NCI-H2227 (cell line): ENCODE measurements around the gene C1orf210.

ENCODE experiments used
- DNase-seq: peaks from one replicate; lab custom pipeline; 2025; ENCODE audit not compliant: unreplicated experiment; lab: John Stamatoyannopoulos, UW

C1orf210 gene

DNA sequence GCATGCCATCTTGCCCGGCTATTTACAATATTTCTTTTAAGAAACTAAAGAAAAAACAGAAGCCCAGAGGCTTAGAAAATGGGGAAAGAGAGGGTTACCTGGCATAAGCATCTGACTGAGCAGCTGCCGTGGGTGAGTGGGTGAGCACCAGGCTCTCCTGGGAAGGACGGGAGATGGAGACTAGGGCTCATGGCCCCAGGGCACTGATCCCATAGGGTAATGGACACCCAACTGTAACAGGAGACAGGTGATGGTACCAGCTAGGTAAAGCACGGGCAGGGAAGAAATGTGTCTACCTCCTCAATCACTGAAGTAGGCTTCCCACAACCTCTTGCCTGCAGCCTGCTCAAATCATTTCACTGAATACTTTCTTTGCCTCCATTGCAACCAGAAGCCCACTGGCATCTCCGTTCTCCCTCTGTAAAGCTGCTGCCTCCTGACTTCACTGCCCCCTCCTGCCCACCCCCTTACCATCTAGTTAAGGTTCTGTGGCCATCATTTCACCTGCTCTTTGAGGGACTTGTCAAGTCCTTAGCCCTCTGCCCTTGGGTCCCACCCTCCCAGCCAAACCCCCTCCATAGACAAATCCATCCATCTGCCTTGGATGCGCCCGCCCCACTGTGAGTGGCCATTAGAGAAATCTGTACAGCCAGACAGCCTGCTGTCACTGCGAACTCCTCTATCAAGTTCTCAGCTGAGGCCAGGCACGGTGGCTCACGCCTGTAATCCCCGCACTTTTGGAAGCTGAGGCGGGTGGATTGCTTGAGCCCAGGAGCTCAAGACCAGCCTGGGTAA lies 9.4 kb downstream of the C1orf210 start:
- no peak for DNase-seq

DNA sequence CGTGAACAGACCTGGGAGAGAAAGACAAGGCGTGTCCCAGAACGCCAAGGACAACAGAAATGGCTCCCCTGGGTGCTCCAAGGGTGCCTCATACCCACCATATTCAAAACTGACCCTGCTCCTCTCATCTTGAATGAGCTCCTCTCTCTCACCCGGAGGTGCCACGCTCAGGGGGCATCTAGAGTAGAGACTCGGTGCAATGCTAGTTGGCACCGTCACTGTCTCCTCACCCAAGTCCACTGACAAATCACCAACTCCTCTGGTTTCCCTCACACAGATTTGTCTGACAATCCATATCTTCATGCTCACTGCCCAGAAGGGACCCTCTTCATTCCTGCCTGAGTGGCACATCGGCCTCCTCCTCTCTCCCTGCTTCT lies 10.6 kb downstream of the C1orf210 start:
- DNase-seq = no peak

DNA sequence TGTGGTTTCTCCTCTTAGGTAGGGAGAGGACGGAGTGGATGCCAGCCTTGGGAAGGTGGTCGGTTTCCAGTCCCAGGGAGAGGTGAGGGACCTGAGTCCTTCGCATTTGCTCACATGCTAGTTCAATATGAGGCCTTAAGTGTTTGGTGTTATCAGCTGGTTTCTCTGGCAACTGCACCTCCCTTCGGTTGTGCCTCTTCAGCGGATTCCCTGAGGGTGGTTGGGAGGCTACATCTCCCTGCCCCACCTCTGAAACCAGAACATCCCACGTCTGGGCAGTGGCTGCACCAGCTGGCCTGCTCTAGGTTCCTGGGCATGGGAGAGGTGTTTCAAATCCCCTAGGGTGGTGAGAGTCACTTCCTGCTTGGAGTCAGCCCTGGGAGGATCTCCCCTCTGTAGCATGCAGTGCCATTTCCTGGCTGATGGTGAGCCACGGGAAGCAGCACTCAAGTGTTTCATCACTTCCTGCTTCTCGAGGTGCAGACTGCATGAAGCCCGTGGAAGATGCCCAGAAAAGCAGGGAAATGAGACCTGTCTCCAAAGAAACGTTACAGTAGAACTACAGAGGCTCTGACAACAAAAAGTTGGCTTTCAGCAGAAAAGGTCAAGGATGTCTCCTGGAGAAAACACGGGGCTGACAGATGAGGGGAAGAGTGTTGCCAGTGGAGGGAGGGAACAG lies 11.1 kb downstream of the C1orf210 start:
- no peak for DNase-seq

DNA sequence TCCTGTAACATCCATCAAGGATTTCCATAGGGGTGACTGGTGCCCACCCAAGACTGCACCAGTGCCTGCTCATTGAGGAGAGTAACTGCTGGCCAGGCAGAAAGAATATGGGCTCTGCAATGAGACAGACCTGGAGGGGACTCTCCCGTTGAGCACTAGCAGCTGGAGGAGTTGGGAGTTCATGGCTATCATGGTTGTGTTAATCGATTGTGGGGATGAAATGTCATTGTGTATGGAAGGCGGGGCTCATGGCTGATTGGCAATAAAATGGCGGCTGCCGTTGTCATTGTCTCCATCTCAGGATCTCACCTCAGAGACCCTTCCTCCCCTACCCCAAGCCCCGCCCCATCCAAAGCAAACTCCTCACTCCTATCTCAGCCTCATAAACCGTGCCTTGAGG lies 11.7 kb downstream of the C1orf210 start:
- no peak for DNase-seq

DNA sequence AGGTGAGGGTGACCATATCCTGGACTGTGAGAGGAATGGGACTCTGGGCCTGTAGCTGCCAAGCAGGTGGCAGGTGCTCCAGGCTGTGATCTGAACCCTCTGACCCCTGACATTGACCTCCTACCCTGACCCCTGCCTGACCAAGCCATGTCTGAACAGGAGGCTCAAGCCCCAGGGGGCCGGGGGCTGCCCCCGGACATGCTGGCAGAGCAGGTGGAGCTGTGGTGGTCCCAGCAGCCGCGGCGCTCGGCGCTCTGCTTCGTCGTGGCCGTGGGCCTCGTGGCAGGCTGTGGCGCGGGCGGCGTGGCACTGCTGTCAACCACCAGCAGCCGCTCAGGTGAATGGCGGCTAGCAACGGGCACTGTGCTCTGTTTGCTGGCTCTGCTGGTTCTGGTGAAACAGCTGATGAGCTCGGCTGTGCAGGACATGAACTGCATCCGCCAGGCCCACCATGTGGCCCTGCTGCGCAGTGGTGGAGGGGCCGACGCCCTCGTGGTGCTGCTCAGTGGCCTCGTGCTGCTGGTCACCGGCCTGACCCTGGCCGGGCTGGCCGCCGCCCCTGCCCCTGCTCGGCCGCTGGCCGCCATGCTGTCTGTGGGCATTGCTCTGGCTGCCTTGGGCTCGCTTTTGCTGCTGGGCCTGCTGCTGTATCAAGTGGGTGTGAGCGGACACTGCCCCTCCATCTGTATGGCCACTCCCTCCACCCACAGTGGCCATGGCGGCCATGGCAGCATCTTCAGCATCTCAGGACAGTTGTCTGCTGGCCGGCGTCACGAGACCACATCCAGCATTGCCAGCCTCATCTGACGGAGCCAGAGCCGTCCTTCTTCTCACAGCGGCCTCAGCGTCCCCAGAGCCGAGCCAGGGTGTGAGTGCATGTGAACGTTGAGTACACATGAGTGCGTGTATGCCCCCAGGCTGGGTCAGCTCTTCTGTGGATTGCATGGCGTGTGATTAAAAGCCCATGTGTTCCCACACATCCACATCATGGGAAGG lies 12.5 kb downstream of the C1orf210 start:
- DNase-seq = no peak

DNA sequence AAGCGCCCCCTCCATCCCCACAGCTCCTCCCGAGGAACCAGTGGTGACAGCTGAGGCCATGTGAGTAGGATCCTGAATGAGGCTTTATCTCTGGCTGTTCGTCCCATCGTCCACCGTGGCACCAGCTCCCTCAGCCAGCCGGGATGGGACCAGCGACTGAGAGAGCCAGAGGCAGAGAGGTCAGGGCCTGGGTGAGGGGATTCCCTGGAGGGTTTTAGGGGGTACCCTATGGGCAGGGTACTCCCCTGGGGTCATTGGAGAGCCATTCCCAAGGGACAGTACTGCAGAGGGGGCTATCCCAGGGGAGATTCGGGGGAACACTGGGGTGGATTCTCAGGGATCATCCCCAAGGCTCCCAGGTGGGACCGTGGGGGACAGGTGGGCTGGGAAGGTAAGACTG lies 13.2 kb downstream of the C1orf210 start:
- DNase-seq = no peak

DNA sequence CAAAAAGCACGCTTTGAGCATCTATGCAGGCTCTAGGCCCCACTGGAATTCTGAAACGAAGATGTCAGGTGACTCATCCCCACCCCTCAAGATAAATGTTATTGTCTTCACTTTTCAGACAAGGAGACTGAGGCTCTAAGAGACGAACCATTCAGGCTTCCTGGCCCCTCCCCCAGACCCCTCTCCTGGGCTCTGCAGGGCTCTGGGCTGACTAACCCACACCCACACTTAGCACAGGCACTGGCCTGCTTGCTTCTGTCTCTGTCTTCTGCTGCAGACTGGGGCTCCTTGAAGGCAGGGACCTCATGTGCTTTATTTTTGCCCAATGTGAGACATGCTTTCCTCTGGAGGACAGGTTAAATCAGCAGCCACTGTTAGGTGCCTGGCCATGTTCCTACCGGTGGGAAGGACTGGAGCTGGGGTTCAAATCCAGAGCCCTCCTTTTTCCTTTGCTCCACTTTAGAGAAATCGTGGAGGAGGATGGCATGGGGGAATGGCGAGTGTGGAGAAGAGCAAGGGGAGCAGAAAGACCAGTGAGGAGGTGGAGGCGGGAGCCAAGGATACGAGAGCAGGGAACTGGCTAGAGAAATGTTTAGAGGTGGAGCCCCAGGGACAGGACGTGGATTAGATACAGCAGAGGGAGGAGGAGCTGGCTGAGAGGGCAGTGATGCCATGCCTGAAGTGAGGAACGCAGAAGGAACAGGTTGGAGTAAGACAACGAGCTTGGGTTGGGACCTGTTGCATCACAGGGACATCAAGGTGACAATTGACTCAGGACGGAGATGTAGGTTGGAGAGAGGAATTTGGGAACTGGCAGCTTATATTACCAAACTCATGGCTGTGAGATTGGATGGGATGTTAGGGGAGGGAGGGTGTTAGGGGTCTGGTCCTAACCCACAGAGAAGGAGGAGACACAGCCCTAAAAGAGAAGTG lies 13.9 kb downstream of the C1orf210 start:
- DNase-seq = no peak

DNA sequence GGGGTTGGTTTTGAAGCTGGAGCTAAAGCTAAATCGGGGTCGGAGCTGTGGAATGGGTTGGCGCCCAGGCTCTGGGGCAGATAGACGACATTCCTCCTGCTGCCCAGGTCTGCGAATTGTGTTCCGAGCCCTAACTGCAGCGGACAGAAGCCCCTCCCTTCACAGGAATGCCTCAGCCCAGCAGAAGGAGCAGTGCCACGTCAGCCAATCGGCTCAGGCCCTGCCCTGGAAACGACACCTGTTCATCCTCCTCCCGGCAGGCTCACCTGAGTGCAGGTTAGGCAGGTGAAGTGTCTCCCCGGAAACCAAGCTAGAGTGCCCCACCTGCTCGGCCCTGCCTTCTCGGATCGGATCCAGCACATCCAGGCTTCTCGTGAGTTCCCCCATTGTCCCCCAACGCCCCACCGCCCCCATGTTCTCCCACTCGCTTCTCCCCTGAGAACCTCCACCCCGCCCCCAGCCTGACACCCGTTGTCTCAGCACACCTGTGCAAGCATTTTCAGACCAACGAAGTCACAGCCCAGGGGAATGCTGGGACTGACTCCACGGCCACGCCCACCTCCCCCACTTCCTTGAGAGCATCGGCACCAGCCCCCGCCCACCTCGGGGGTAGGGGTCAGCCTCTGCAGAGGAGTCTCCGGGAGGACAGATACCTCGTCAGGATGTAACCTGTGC lies 14.8 kb downstream of the C1orf210 start:
- DNase-seq = no peak

DNA sequence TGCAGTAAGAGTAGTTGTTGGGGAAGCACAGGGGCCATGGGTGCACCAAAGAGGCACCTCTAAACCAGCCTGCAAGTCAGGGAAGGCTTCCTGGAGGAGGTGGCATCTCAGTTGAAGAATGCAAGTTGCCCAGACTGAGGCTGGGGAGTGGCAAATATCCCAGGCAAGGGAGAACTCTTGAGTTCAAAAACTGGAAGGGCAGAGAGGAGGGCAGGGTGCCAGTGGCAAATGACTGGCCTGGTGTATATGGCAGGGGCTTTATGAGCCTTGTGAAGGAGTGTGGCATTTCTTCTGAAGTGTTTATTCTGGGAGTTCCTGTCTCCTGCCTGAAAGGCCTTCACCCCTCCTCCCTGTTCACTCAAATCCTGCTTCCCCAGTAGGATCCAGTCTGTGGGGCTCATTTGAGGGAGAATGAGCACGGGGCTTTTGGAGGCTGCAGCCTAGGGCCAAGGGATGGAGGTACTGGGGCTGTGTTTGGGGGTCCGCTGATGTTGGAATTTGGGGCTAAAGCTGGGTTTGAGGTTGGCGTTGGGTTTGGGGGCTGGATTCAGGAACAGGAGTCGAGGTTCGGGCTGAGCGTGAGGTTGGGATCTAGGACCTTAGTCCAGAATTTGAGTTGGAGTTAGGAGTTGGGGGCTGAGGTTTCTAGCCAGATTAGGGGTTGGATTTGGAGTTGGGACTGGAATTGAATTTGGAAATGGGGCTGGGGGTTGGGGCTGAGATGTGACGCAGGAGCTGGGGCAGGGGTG lies 15.6 kb downstream of the C1orf210 start, which contains the start of gene TMEM125:
TSS of gene TMEM125 (plus strand) at position 357 of the 749 bp plus-strand sequence. CDS start 2,740 bp downstream, outside the sequence.
- DNase-seq = no peak

DNA sequence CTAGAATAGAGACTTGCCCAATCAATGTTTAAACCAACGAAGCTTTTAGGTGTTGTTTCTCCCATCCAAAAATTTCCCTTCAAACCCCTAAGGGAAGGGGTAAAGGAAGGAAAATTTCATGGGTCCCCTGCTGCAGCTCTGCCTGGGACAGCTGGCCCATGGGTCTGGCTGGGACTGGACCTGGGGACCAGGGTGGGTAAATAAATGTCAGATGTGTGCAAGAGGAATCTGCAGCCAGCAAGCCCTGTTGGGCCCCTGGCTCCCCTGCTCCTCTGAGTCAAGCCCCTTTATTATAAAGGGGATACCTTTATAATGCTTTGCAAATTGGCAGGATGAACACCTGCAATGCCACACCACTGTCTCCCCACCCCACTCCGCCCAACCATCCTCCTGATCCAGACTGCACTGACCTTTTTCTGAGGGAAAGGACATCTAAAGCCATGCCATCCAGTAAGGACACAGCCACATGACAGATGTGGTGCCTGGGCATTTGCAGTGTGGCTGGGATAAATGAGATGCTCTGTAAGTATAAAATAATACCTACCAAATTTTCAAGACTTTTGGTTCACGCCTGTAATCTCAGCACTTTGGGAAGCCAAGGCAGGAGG lies 17.5 kb downstream of the C1orf210 start:
- no peak for DNase-seq

DNA sequence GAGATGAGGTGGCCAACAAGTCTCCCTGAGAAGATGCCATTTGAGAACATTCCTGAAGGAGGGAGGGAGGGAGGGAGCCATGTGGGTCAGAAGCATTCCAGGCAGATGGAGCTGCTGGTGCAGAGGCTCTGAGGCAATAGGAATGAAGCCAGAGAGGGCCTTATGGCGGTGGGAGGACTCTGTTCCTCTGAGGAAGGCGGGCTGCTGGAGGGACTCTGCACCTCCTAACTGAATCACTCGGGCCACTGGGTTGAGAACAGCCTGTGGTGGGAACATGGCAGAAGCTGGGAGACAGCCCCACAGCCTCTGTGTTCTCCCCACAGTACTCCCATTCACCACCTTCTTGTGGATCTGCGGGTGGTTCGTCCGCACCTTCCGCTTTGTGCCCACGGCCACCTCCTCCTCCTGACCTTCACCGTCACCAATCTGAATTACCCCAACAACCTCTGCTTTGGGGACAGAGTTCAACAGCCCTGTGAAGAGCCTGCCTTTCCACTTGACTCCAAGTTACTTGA lies 18.0 kb downstream of the C1orf210 start:
- DNase-seq = no peak

DNA sequence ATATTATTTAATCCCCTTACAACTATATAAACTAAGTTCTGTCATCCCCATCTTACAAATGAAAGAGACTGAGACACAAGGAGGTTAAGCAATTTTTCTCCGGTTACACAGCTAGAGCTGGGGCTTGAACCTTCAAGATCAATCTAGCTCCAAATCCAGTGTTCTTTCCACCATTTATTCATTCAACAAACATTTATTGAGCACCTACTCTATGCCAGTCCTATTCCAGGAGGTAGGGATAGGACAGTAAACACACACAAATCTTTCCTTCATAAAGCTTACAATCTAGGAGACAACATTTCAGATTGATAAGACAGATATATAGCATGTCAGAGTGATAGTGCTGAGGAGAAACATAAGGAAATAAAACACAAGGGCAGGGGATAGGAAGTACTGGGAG lies 18.5 kb downstream of the C1orf210 start:
- no peak for DNase-seq

DNA sequence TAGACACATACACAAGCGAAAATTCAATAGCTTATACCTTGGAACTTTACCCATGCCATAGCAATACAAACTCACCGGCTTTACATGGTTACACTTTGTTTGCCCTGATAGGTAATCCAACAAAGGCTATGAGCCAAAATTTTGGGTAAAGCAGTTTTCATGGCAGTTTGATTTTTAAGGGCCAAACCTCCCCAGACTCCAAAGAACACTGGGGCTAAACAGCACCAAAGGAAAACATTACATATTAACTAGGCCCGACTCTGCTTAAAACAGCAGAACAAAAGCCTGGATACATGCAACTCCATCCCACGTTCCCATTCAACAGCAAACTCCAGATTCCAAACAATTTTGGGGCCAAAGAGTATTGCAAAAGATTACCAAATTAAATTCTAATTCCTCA lies 19.9 kb downstream of the C1orf210 start:
- no peak for DNase-seq

DNA sequence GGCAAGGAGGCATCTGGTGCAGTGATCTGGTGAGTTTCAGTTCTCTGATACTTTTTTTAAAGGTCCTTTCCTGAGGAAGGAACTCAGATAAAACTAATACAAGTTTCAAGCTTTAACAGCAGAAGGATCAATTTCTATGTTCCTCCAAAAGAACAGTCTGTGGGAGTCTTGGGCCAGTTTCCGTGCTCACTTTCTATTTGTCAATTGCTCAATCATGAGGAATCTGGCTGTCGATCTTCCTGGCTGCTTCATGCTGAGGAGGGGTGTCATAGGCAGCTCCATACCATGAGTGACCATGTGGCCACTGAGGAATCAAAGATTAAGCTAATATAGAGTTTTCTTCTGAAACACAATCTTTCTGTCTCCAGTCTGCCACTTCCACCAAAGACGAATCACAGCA lies 27.0 kb downstream of the C1orf210 start:
- DNase-seq = no peak

DNA sequence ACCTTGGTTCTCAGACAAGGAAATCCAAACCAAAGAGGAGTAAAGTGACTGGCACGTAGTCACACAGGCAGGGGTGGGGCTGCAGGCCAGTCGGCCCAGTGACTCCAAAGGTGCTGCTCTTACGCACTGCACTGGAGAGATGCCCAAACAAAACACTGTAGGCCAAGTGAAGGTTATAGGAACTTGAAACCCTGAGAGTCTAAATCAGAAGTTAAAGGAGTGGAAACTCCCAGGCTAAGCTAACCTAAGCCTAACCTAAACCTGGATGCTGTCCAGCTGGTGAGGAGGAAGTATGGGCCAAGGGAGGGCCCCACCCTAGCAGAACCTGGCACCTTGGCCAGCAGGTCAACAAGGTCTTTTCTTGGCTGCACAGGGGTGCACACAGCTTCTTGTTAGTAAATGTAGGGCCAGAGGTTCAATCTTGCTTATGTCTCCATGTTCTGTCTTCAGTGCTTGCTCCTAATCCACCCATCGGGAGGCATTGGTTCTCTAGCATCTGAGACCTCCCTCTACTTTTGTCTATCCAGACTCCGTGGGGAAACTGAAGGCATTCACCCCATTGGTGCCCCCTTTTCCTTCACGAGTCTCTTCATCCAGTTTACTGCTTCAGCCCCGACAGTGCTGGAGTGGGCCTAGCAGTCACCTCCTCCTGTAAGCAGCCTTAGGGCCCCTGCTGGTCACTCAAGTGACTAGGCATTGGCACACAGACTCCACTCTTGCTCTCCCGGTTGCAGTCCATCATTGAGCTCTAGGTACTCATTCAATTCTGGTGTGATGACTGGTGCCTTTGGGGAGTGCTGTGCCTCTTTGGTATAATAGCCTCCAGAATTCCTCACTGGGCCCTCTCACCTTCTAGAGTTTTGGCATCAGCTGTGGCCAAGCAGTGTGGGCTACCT lies 28.5 kb downstream of the C1orf210 start:
- no peak for DNase-seq

DNA sequence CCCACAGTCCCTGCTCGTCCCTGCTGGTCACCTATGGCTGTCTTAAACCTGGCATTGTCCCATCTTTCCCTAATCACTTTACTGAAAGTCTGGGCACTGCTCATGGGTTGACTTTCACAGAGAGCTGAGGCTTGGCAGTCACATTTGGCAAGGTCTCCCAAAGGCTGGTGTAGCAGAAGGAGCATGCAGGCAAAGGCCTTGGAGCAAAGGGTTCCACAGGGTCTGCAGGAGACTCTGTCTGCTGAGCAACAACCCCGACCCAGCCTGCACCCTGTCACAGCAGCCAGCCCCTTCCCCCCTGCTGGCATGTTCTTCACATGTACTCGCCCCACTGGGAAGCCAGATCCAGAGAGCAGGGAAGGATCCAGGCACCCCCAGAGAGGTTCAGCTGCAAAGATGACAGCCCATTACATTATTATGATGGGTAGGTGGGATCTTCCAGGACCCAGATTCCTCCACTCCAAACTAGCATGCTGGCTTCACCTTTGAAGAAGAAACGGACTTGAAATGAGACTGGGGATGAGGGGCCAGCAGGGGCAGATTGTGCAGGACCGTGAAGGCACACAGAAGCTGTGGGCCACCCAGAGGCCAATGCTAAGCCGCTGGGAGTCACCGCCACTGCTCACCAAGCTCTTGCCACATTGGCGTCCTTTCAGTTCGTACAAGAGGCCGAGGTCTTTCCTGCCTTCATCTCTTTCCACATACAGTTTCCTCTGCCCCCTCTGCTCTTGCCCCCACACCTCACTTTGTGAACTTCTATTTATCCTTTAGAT lies 29.8 kb downstream of the C1orf210 start:
- DNase-seq = no peak

DNA sequence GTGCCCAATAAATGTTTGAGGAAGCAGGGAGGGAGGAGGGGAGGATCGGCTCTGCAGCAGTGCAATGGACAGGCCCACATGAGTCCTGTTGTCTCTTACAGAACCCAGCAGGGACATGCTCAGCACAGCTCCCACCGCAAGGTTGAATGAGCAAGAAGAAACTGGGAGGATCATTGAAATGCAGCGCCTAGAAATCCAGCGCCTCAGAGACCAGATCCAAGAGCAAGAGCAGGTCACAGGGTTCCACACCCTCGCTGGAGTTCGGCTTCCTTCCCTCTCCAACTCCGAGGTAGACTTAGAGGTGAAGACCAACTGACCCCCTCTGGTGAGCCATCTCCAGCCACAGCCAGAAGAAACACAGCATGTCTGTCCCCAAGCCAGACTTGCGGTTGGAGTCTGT lies 31.5 kb downstream of the C1orf210 start:
- DNase-seq = no peak
